GM18520 (cell line): ENCODE data around the gene CIAPIN1.
"Not testable (repeated sequence)": the region's sequence is repeated elsewhere in the genome, so short reads cannot be mapped to it uniquely, and the experiment has no call there.

Experiments
- ATAC-seq: cut with Tn5 transposase; IDR thresholded peaks from one replicate; pipeline ENCODE4 v1.9.1; 2021; ENCODE audit not compliant: unreplicated experiment

Gene CIAPIN1

DNA sequence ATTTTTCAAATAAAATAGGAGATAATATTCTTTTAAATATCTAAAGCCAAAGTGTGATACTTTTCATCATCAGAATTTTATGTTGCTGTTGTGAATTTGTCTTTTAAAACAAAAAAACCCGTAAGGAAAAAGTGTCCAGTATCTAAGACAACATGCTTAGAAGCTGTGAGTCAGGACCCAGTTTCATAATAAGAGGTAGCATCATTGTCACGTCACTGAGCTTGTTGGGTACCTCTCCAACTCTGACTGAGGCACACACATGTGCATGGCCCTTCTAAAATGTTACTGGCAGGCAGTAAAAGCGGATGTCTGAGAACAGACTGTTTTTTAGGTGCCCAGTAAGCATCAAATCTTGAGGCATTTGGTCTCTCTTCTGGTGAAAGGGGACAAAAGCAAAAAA, 2.5 kb downstream of the CIAPIN1 start:
- ATAC-seq = no peak

DNA sequence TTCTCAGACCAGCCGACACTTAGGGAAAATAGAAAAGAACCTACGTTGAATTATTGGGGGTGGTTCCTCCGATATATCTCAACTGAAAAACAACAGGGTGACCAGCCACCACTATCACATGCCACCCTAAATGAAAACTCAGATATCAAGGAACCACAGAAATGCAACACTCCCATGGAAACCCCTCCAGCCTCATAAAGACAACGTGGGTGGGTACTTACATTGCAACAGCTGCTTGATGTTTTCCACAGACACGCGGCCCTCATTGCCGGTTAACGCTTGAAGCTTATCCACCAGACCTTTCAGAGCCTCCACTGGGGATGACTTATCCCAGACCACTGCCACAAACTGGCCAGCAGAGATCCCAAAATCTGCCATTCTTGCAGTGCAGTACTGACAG, 6.6 kb downstream of the CIAPIN1 start:
- ATAC-seq = not testable (repeated sequence)

DNA sequence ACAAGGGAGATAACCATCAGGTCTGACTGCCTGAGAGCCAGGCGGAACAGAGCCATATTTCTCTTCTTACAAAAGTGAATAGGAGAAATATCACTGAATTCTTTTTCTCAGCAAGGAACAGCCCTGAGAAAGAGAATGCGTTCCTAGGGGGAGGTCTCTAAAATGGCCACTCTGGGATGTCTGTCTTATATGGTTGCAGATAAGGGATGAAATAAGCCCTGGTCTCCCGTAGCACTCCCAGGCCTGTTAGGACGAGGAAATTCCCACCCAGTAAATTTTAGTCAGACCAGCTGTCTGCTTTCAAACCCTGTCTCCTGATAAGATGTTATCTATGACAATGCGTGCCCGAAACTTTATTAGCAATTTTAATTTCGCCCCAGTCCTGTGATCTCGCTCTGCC, 7.2 kb downstream of the CIAPIN1 start:
- not testable (repeated sequence) for ATAC-seq

DNA sequence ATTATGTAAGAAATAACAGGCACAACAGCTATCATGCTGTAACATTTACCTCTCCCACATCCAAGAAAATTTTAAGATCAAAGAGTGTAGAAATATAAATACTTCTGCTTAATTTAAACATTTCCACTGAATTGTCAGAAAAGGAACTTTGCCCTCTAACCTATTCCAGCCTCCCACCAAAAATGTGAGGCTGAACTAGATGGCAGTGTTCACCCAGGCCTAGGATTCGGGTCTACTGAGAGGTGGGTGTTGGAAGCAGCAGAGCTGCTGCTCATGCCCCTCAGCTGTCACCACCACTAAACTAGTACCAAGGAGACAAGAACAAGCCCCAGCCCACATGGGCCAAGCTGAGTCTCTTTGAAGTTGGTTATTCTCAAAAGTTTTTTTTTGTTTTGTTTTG, 11.3 kb downstream of the CIAPIN1 start:
- ATAC-seq = no peak

DNA sequence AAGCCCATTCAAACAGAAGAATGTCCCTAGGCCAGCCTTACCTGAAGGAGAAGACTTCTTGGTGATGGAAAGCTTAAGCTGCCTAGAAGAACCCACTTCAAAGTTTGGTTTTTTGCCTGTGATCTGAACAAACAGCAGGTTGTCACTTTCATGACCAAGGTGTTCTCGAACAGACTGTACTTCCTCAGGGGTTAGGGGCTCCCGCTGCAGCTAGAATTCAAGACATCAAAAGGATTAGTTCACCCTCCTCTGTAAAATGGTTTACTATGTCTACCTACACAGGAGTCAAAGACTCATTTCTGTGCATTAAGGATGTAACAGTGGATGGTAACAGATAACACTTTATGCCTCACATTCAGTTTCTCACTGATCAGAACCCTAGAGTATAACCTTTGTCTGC, 13.2 kb downstream of the CIAPIN1 start:
- no peak for ATAC-seq

DNA sequence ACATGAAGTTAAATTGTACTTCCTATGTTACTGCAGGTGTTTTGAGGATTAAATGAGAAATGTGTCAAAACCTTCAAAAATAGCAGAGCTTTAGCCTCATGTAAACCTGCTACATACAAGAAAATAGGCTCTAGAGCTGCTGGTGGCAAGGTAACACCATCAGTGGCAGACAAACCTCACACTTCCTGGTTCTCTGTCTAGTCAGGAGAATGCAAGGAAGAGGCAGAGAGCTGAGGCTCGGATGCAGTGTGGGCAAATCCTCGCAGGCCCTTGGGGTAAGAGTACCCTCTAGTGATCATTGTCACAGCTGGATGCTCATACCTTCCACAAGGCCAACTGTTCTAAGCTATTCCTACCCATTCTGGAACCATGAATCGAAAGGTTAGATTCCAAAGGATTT, 14.2 kb downstream of the CIAPIN1 start:
- ATAC-seq = no peak

DNA sequence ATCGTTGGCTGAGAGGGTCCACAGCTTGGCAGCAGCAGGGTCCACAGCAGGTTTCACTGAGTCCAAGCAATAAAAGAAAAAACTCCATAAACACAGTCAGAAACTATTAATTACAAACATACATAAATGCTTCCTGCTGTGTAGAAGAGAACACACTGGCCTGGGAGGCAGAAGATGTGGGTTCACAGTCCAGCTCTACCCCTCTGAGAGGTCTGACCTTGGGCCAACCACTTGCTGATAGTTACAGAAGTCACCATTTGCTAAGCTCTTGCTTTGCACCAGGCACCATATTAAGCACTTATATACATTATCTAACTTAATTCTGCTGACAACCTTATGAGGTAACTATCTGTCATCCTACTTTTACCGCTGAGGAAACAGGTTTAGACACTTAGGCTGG, 14.7 kb downstream of the CIAPIN1 start:
- ATAC-seq = no peak

DNA sequence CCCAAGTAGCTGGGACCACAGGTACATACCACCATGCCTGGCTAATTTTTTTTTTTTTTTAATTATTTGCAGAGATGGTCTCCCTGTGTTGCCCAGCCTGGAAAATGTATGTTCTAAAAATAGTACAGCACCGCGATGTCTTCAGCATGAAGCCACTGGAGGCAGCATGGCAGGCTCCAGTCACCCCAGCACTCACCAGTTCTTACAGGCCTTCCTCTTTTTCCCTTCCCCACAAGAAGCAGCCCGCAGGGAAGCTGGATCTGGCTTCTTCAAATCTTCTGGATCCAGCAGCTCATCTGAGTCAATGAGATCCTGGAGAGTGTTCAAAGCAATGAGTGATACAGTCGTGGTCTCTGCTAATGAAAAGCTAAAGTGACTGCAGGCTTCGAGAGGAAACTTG, 16.2 kb downstream of the CIAPIN1 start:
- no peak for ATAC-seq

DNA sequence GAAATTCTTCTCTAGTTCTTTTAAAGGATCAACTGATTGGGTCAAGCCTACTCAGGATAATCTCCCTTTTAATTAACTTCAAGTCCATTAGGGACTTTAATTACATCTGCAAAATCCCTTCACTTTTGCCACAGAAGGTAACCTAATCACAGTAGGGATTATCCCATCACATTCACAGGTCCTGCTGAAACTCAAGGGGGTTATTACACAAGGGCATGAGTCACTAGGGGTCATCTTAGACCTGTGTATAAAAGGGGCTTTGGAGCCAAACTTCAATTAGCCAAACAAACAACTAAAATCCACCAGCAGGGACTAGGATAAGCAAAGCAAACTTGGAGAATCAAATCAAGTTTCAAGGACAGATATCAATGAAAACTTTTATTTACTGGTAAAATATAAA, 19.4 kb downstream of the CIAPIN1 start:
- ATAC-seq = no peak

DNA sequence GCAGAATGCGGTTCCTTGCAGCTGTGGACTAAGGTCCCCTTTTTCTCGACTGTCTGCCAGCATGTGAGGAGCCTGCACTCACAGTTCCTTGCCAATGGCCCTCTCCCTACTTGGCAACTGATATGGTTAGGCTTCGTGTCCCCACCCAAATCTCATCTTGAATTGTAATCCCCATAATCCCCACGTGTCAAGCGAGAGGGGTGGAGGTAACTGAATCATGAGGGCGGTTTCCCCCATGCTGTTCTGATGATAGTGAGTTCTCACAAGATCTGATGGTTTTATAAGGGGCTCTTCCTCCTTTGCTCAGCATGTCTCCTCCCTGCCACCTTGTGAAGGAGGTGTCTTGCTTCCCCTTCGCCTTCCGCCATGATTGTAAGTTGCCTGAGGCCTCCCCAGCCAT, 19.9 kb downstream of the CIAPIN1 start:
- no peak for ATAC-seq

DNA sequence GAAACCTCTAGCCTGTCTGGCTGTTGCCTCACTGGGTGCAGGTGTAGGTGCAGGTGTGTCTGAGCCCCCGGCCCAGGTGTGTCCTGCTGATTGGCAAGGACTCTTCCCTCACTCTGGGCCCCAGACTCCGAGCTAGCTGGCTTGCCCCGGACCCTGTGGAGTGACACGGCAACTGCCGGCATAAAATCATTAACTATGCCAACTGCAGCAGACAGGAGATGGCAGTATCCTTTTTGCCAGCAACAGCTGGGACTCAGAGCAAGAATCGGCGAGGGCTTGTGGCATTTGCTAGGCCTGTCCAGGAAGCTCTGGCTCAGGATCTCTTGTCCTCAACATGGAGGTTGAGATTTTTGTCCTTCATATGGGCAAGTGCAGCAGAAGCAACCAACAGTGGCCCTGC, 20.8 kb downstream of the CIAPIN1 start:
- no peak for ATAC-seq

DNA sequence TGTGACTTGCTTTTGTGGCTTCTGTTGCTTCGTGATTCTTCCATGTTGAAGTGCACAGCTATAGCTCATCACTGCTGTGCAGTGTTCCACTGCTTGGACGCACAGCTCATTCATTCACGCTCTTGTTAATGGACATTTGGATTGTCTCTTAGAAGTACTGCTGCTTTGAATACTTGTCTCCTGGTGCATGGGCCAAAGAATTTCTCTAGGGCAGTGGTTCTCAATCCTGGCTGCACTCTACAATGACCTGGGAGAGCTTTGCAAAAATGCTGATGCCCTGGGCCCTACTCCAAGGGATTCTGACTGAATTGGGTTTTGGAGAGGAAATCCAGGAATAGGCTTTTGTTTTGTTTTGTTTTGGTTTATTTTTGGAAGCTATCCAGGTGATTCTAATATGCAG, 22.6 kb downstream of the CIAPIN1 start:
- no peak for ATAC-seq

DNA sequence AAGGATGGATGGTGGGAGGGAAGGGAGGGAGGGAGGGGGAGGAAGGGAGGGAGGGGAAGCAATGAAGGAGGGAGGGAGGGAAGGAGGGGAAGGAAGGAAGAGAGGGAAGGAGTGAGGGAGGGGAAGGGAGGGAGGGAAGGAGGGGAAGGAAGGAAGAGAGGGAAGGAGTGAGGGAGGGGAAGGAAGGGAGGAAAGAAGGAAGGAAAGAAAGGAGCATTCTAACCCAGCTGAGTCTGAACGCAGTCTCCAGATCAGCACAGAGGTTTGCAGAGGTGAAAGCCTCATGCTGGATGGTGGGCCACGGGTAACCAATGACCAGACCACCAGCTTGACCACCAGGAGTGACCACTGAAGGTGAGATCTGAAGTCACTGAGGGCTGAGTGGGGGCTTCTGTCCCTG, 24.0 kb downstream of the CIAPIN1 start:
- no peak for ATAC-seq

DNA sequence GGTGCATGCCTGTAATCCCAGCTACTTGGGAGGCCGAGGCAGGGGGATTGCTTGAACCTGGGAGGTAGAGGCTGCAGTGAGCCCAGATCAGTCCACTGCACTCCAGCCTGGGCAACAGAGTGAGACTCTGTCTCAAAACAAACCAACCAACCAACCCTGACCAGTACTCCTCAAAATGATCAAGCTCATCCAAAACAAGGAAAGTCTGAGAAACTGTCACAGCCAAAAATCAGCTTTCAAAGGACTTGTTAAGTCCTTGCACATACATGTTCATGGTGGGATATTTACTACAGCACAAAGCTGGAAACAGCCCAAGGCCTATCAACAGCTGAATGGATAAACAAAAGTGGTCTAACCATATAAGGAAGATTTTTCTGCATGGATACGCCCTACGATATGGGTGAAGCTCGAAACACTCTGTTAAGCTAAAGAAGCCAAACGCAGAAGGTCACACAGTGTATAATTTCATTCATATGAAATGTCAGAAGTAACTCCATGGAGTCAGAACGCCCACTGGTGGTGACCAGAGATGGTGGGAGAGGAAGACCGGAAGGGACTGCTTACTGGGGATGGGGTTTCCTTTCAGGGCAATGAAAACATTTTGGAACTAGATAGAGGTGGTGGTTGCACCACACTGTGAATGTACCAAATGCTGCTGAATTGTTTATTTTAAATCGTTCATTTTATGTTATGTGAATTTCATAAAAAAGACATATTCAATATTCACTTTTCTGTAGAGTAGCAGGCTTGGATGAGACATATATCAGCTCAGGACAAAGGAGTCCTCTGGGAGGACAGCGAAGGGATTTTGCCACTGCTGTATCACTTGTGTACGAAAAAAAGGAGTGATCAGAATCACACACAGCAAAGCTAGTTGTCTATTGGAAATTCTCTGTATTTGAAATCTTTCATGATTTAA, 24.9 kb downstream of the CIAPIN1 start:
- ATAC-seq = no peak

DNA sequence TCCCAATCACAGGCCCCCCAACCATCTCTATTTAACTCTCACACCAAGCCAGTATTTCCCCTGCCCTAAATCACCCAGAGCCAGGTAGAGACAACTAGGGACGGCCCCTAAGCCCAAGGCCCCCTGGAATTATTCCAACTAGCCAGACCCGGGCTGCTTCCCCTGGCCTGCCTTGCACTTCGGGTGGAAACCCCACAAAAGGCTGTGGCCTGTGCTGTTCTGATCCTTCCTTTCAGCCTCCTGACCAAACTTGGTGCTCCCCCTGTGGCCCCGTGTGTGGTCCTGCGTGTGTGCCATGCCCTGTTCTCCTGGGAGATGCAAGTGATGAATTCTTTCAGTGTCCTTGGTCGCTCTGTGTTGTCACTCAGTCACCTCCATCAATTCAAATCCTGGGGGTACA, 27.7 kb downstream of the CIAPIN1 start:
- no peak for ATAC-seq

DNA sequence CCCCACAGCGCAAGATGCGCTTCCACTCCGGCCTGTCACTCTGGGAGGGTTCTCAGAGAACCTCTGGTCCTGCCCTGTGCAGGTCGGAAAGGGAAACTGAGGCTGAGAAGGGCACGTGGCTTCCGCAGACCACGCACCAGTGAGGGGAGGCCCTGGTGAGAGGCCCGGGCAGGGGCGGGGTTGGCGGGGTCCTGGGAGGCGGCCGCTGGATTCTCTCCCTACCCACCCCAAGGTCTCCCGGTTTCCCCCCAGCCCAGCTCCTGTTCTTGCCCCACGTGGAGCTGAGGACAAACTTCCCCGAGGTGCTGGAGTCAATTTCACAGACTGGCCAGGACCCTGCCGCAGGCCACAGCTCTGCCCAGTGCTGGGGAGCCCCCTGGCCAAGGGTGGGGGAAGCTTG, 31.1 kb downstream of the CIAPIN1 start:
- no peak for ATAC-seq

DNA sequence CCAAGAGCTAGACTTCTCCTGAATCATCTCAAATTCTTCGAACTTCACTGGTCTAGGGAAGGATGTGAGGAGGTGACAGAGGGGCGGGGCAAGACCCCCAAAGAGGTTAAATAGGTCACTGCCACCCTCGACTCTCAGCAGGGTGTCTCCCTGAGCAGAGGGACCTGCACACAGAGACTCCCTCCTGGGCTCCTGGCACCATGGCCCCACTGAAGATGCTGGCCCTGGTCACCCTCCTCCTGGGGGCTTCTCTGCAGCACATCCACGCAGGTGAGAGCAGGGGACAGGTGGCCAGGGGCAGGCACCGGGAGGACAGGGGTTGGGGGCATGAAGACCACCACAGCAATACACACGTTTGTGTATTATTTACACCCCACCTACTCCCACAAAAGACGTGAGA, 33.5 kb downstream of the CIAPIN1 start:
- ATAC-seq = no peak

DNA sequence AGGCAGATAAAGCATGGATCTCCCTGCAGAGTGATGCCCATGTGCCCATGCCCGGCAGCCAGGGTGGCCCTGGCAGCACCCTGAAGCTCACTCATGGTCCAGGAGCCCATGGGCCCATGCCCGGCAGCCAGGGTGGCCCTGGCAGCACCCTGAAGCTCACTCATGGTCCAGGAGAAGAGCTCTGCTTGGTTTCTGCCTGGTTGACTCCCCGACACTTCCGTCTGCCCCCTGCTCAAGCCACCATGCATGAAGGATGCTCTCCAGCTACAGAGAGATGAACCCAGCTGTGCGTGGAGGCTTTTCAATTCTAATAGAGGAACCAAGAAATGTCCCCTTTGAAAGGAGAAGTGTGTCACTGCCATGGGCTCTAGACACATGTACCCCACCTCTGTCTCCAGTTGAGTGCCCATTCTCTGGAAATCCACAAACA, 33.9 kb downstream of the CIAPIN1 start:
- no peak for ATAC-seq

DNA sequence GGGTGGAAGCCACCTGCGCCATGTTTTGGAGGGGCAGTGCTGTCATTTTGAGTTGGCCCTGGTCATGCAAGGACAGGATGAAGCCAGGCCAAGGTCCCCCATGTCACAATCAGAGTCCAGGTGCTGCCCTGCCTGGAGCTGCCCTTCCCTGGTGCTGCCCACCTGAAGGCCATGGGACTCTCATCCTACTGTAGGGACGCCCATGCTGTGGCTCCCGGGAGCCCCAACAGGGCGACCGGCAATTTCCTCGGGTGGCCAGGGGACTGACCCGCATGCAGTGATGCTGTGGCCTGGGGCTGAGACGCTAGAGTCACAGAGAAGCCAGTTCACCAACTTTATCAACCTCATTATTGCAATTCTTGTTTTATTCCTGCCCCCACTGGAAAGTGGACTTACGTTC, 34.6 kb downstream of the CIAPIN1 start:
- ATAC-seq = no peak

DNA sequence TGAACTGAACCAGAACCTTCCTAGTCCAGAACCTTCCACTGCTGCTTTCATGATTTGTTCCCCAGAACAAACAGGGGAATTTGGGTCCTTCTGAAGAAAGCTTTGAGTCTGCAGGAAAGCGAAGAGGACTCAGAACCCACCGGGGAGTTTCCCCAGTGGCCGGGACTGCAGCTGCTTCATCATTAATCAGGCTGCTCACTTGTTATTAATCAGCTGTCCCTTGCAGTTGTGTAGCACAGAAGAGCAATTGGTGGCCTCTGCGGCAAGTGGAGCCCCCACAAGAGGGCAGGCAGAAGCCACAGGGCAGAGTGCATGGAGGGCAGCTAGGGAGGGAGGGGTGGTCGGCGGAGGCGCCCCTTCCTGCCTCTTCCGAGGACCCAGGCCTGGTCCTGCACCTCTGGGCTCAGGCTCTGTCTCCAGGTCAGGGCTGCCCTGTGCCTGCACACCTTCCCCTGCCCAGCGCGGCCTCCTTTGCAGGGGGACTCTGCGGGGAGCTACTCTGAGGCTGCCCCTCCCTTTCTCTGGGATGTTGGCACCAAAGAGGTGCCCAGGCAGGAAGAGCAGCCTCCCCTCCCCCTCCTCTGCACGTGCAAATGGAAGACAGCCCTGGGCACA, 35.7 kb downstream of the CIAPIN1 start:
- no peak for ATAC-seq

DNA sequence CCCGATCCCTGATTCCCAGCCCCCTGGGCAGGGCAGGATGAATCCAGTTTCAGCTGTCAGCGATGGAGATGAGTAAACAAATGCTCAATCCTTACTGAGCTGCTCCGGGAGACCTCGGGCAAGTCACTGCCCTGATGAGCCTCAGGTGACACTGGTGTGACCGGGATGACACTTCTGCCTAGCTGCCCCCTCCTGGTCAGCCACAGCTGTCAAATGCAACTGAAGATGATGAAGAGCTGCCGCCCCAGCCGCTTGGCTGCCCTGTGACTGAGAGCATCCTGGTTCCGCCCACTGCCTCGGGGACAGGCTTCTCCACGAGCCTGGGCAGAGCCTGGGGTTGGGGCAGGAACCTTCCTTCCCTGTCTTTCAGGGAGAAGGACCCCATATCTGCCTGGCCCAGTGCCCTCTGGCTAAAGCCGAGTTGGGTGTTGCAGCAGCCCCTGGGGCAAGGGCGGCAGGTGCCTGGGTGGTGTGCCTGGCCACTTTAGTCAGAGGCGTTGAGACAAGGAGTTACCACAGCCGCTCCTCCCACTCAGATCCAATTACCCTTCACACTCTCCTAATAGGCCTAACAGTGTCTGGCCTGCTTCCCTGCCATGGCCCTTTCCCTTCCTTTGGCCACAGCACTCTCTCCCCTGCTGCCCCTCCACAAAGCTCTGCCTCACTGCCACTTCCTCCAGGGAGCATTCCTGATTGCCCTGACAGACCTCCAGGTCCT, 37.2 kb downstream of the CIAPIN1 start:
- ATAC-seq = no peak

DNA sequence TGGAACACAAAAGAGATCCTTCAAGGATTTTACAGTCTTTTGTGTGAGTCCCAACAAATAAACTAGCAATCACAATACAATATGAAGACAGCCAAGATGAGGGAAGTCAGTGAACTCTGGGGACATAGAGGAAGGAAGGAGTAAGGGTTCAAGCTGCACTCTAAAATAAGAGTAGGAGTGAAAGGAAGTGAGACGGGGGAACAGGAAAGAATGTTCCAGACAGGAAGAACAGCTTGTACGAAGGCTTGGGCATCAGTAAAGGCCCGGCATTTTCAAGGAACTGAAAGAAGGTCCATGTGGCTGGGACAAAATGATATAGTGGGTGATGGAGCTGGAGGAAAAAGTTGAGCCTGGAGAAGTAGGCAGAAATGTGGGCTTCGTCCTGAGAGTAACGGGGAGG, 38.1 kb downstream of the CIAPIN1 start:
- no peak for ATAC-seq
